Measurements from ENCODE around the gene APOBEC3A. TPM values are rescaled to one million over a fixed set of nuclear protein-coding genes. Genes with fewer than 3 reads are reported as not detected.

APOBEC3A gene
- total RNA-seq, 1 experiment from 2014 or later: not detected

DNA sequence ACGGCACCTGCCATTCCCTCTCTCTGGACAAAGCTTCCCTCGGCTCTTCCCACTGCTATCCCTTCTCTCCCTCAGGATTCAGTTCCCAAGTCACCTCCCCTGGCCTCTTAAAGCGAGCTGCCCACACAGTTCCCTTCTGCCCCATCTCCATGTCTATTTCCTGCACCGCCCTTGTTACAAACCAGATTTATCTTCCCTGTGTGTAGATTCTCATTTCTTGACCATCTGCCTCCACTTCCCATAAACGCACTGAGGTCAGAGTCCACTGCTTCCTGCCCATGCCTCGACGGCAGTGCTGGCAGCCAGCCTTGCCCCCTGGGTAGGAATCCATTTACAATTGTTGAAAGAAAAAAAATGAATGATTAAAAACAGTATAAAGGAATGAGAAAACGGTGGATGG is 13.1 kb downstream of the APOBEC3A start (continued):
- TF ChIP-seq PRDM15 (CRISPR knock-in tag; IDR thresholded peaks at IDR 0.05) (no peak), GRHL2 (CRISPR knock-in tag; IDR thresholded peaks at IDR 0.05; ENCODE audit: insufficient replicate concordance, severe bottlenecking) (no peak)

GRCh38 chr22:38971202-38971601 is 13.8 kb downstream of the APOBEC3A start:
- H3K4me3 Mint-ChIP-seq: no peak overlapping the region
- DNase-seq (ENCODE audit: low spot score) (no peak), ATAC-seq (no peak)
- no peaks in the 10 kb centered on the region for H3K9me3 Mint-ChIP-seq
- H3K4me1 Mint-ChIP-seq: no peaks in the 10 kb centered on the region
- TF ChIP-seq GTF2I (CRISPR knock-in tag; conservative IDR thresholded peaks at IDR 0.05): no peak
- TF ChIP-seq PREB (CRISPR knock-in tag; IDR thresholded peaks at IDR 0.05; ENCODE audit: borderline replicate concordance): no peak
- TF ChIP-seq MYBL2 (CRISPR knock-in tag; IDR thresholded peaks at IDR 0.05): no peak
- TF ChIP-seq EMX1 (CRISPR knock-in tag; IDR thresholded peaks at IDR 0.05): no peak
- no peak for TF ChIP-seq NFE2L1 (CRISPR knock-in tag; IDR thresholded peaks at IDR 0.05)
- no peak for TF ChIP-seq CDX4 (CRISPR knock-in tag; IDR thresholded peaks at IDR 0.05; ENCODE audit: borderline replicate concordance)
- no peak for TF ChIP-seq ZNF396 (CRISPR knock-in tag; IDR thresholded peaks at IDR 0.05; ENCODE audit: borderline replicate concordance)
- TF ChIP-seq FOXP4 (CRISPR knock-in tag; IDR thresholded peaks at IDR 0.05): no peak
- no peak for TF ChIP-seq TP53 (CRISPR knock-in tag; IDR thresholded peaks at IDR 0.05)
- ChIA-PET POLR2A (no interaction called here), CTCF (interaction anchor here (0.5 to 1.1 kb wide), 2 partner anchors 102 to 417 kb away, joined by 3 read pairs; no protein-coding TSS in a partner anchor)
- H3K27ac Mint-ChIP-seq: no peak overlapping the region
- H3K36me3 Mint-ChIP-seq: no peaks in the 10 kb centered on the region
- H3K27me3 Mint-ChIP-seq (ENCODE audit: low read depth): no peaks in the 10 kb centered on the region; the same call in 1 of the 2 replicates

DNA sequence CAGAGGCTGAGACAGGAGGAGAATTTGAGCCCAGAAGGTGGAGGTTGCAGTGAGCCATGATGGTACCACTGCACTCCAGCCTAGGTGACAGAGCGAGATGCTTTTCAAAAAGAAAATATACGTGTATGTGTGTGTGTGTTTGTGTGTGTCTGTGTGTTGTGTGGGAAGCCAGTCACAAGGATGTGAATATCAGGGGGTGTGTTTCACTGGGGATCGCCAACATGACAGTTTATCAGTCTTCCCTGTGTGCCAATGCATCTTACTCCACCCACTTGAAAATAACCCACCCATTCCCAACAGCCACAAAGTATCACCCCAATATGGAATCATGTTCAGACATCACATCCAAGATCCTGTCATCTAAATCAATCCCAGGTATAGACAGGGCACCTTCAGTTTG is 14.4 kb downstream of the APOBEC3A start:
- ChIA-PET CTCF (interaction anchor here (0.6 kb wide), 1 partner anchor 596 kb away, joined by 4 read pairs; no protein-coding TSS in a partner anchor), POLR2A (no interaction called here)
- ATAC-seq: no peak
- no peaks in the 10 kb centered on the region for H3K36me3 Mint-ChIP-seq
- no peak overlapping the region for H3K4me3 Mint-ChIP-seq
- H3K9me3 Mint-ChIP-seq: no peaks in the 10 kb centered on the region
- TF ChIP-seq, protein P1, sequence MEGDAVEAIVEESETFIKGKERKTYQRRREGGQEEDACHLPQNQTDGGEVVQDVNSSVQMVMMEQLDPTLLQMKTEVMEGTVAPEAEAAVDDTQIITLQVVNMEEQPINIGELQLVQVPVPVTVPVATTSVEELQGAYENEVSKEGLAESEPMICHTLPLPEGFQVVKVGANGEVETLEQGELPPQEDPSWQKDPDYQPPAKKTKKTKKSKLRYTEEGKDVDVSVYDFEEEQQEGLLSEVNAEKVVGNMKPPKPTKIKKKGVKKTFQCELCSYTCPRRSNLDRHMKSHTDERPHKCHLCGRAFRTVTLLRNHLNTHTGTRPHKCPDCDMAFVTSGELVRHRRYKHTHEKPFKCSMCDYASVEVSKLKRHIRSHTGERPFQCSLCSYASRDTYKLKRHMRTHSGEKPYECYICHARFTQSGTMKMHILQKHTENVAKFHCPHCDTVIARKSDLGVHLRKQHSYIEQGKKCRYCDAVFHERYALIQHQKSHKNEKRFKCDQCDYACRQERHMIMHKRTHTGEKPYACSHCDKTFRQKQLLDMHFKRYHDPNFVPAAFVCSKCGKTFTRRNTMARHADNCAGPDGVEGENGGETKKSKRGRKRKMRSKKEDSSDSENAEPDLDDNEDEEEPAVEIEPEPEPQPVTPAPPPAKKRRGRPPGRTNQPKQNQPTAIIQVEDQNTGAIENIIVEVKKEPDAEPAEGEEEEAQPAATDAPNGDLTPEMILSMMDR (IDR thresholded peaks at IDR 0.05): no peak
- TF ChIP-seq ZNF263 (CRISPR knock-in tag; IDR thresholded peaks at IDR 0.05; ENCODE audit: low read depth): no peak
- no peak for TF ChIP-seq STAT6 (CRISPR knock-in tag; conservative IDR thresholded peaks at IDR 0.05; ENCODE audit: low read depth)
- no peak for TF ChIP-seq IRF2 (CRISPR knock-in tag; IDR thresholded peaks at IDR 0.05; ENCODE audit: borderline replicate concordance, low read depth)
- no peak for TF ChIP-seq JUN (CRISPR knock-in tag; IDR thresholded peaks at IDR 0.05)
- no peak for TF ChIP-seq TP53 (CRISPR knock-in tag; IDR thresholded peaks at IDR 0.05)
- TF ChIP-seq ZNF423 (CRISPR knock-in tag; IDR thresholded peaks at IDR 0.05): no peak
- no peak overlapping the region for H3K27ac Mint-ChIP-seq
- no peak for DNase-seq (ENCODE audit: low spot score)
- H3K4me1 Mint-ChIP-seq: no peaks in the 10 kb centered on the region
- no peaks in the 10 kb centered on the region; the same call in 1 of the 2 replicates for H3K27me3 Mint-ChIP-seq (ENCODE audit: low read depth)
